ENCODE data around the gene RRAD. TPM values are rescaled to one million over a fixed set of nuclear protein-coding genes. Genes with fewer than 3 reads are reported as not detected.

The RRAD gene
- polyA plus RNA-seq, 1 donor from 2014 or later, result 1.0 TPM

GRCh38 chr16:66934138-66934838 is 9.0 kb upstream of the RRAD start, which contains the start of gene CIAO2B:
Gene CIAO2B, minus strand, starts transcription at chr16:66934402. Its CDS starts 38 bp downstream, at chr16:66934364.
- Histone ChIP-seq H3K9me3 (ENCODE audit: low read length) (no peaks in the 10 kb centered on the region), H2AFZ (ENCODE audit: low read depth, low read length) (peak within 1 kb of the TSS; percentile 92), H3K4me2 (ENCODE audit: low read length) (peak within 1 kb of the TSS; percentile 99), H3K9ac (ENCODE audit: low read length) (peak within 1 kb of the TSS; percentile 97), H3K36me3 (ENCODE audit: insufficient read depth, low read length) (no peaks in the 10 kb centered on the region), H4K20me1 (ENCODE audit: insufficient read depth) (peaks cover 5% of the 10 kb centered on the region), H3K27ac (ENCODE audit: low read length) (peak within 1 kb of the TSS; percentile 86), H3K9me2 (ENCODE audit: insufficient read depth, low read length) (no peaks in the 10 kb centered on the region), H3K79me2 (replicated peaks; ENCODE audit: insufficient read depth, low read length) (peaks cover 10% of the 10 kb centered on the region), H3K4me3 (ENCODE audit: low read length) (peak within 1 kb of the TSS; percentile 99), H3F3A (ENCODE audit: insufficient read depth, low read length, poor library complexity, severe bottlenecking) (no peaks in the 10 kb centered on the region), H3K27me3 (ENCODE audit: insufficient read depth, low read depth, low read length) (no peaks in the 10 kb centered on the region)
- no peak for TF ChIP-seq CTCF (IDR thresholded peaks at IDR 0.05; ENCODE audit: poor library complexity, severe bottlenecking)
- peak; percentile 88 for TF ChIP-seq MXI1 (conservative IDR thresholded peaks at IDR 0.05; ENCODE audit: poor library complexity, severe bottlenecking)
- no peak for TF ChIP-seq EZH2 (IDR thresholded peaks at IDR 0.05; ENCODE audit: borderline replicate concordance, insufficient read depth, low read length, poor library complexity, severe bottlenecking)
- peak; percentile 29 for TF ChIP-seq RAD21 (conservative IDR thresholded peaks at IDR 0.05)
- TF ChIP-seq REST (IDR thresholded peaks at IDR 0.05; ENCODE audit: borderline replicate concordance), result peak; percentile 53
- peak; percentile 97 for TF ChIP-seq POLR2AphosphoS5 (IDR thresholded peaks at IDR 0.05)
- TF ChIP-seq SMC3 (conservative IDR thresholded peaks at IDR 0.05; ENCODE audit: poor library complexity), result peak; percentile 22
- TF ChIP-seq TAF1 (IDR thresholded peaks at IDR 0.05; ENCODE audit: low read depth), result peak; percentile 53

GRCh38 chr16:66933776-66934137 is 8.4 kb upstream of the RRAD start:
- Histone ChIP-seq H3K27me3 (ENCODE audit: insufficient read depth, low read depth, low read length) (no peaks in the 10 kb centered on the region), H3K4me3 (ENCODE audit: low read length) (peak overlapping the region; percentile 99), H3K4me2 (ENCODE audit: low read length) (peak overlapping the region; percentile 99), H3F3A (ENCODE audit: insufficient read depth, low read length, poor library complexity, severe bottlenecking) (no peaks in the 10 kb centered on the region), H2AFZ (ENCODE audit: low read depth, low read length) (peak overlapping the region; percentile 92), H3K9me2 (ENCODE audit: insufficient read depth, low read length) (no peaks in the 10 kb centered on the region), H3K79me2 (replicated peaks; ENCODE audit: insufficient read depth, low read length) (peaks cover 10% of the 10 kb centered on the region), H3K27ac (ENCODE audit: low read length) (peak overlapping the region; percentile 86), H3K36me3 (ENCODE audit: insufficient read depth, low read length) (no peaks in the 10 kb centered on the region), H4K20me1 (ENCODE audit: insufficient read depth) (peaks cover 5% of the 10 kb centered on the region), H3K9ac (ENCODE audit: low read length) (peak overlapping the region; percentile 97), H3K9me3 (ENCODE audit: low read length) (no peaks in the 10 kb centered on the region)
- TF ChIP-seq MXI1 (conservative IDR thresholded peaks at IDR 0.05; ENCODE audit: poor library complexity, severe bottlenecking) (no peak), CTCF (IDR thresholded peaks at IDR 0.05; ENCODE audit: poor library complexity, severe bottlenecking) (no peak)
